Stromal cell of bone marrow (primary cell): Measurements from ENCODE around the gene TREM1.
A peak's percentile ranks its signal among the peaks of the same experiment; 100 is the strongest.

Experiments
- DNase-seq: peaks from one replicate; pipeline ENCODE4 v3.0.0-alpha.2; 2012; ENCODE audit warnings: low read depth

TREM1 gene

GRCh38 chr6:41294214-41294872 is 7.9 kb upstream of the TREM1 start:
- DNase-seq, result no peak

- DNase-seq, result no peak
Observed at GRCh38 chr6:41291717-41292116, 5.2 kb upstream of the TREM1 start.

GRCh38 chr6:41289815-41290214 is 3.3 kb upstream of the TREM1 start:
- DNase-seq, result no peak

GRCh38 chr6:41288754-41289129 is 2.3 kb upstream of the TREM1 start:
- DNase-seq, result no peak

- DNase-seq, result peak; percentile 33
Observed at GRCh38 chr6:41288030-41288753, 1.7 kb upstream of the TREM1 start.

- peak; percentile 63 for DNase-seq
Observed at GRCh38 chr6:41284726-41285125, 1.8 kb downstream of the TREM1 start.

- DNase-seq, result no peak
Observed at GRCh38 chr6:41283600-41283999, 2.9 kb downstream of the TREM1 start.

GRCh38 chr6:41280381-41281057 is 6.0 kb downstream of the TREM1 start:
- no peak for DNase-seq

- peak; percentile 7 for DNase-seq
Observed at GRCh38 chr6:41278699-41279405, 7.6 kb downstream of the TREM1 start.

GRCh38 chr6:41277605-41278004 is 8.9 kb downstream of the TREM1 start:
- DNase-seq, result no peak

- DNase-seq, result no peak
Observed at GRCh38 chr6:41275489-41275888, 11.0 kb downstream of the TREM1 start.

- DNase-seq, result no peak
Observed at GRCh38 chr6:41274256-41274655, 12.2 kb downstream of the TREM1 start.

GRCh38 chr6:41273714-41274113 is 12.8 kb downstream of the TREM1 start:
- DNase-seq, result no peak

- no peak for DNase-seq
Observed at GRCh38 chr6:41272591-41273240, 13.8 kb downstream of the TREM1 start.

- no peak for DNase-seq
Observed at GRCh38 chr6:41271901-41272395, 14.5 kb downstream of the TREM1 start.

- DNase-seq, result no peak
Observed at GRCh38 chr6:41269716-41270115, 16.8 kb downstream of the TREM1 start.

GRCh38 chr6:41269166-41269565 is 17.3 kb downstream of the TREM1 start:
- DNase-seq, result no peak

GRCh38 chr6:41268478-41268877 is 18.0 kb downstream of the TREM1 start:
- DNase-seq, result no peak

GRCh38 chr6:41266541-41266940 is 19.9 kb downstream of the TREM1 start:
- DNase-seq, result no peak

GRCh38 chr6:41263267-41263666 is 23.2 kb downstream of the TREM1 start:
- DNase-seq, result no peak

GRCh38 chr6:41262401-41262800 is 24.1 kb downstream of the TREM1 start:
- DNase-seq, result no peak

- no peak for DNase-seq
Observed at GRCh38 chr6:41258196-41258493, 28.3 kb downstream of the TREM1 start.
